RWPE2 (cell line): ENCODE results near the gene USP48.

ENCODE experiments used
- ATAC-seq: fragments of 200-7000 bp; cut with Tn5 transposase; 3 replicates; pipeline ENCODE4 v1.9.1; 2021; ENCODE audit warnings: low read depth
- DNase-seq: peaks from one replicate; pipeline ENCODE4 v3.0.0-alpha.2; 2020; ENCODE audit warnings: low spot score
- H3K27ac ChIP-seq: fragments of 450-650 bp; 2 replicates; pipeline ENCODE4 v1.5.1; 2017; ENCODE audit warnings: mild to moderate bottlenecking; ENCODE audit not compliant: poor library complexity, severe bottlenecking
- H3K27me3 ChIP-seq: fragments of 250-450 bp; sonication (Bioruptor Pico); 2 replicates; pipeline ENCODE4 v1.5.1; 2021; ENCODE audit warnings: mild to moderate bottlenecking, moderate library complexity; ENCODE audit not compliant: insufficient read depth, poor library complexity, severe bottlenecking
- H3K36me3 ChIP-seq: fragments of 250-450 bp; sonication (Bioruptor Pico); 2 replicates; pipeline ENCODE4 v1.5.1; 2020; ENCODE audit warnings: low read depth, mild to moderate bottlenecking, moderate library complexity
- H3K4me1 ChIP-seq: fragments of 250-450 bp; sonication (Bioruptor Pico); 2 replicates; pipeline ENCODE4 v1.5.1; 2021; ENCODE audit warnings: mild to moderate bottlenecking, moderate library complexity; ENCODE audit not compliant: insufficient read depth, poor library complexity, severe bottlenecking
- H3K4me3 ChIP-seq: fragments of 250-450 bp; sonication (Bioruptor Pico); 2 replicates; pipeline ENCODE4 v1.5.1; 2021; ENCODE audit warnings: mild to moderate bottlenecking, moderate library complexity; ENCODE audit not compliant: severe bottlenecking
- H3K9me3 ChIP-seq: fragments of 250-450 bp; sonication (Bioruptor Pico); 2 replicates; pipeline ENCODE4 v1.5.1; 2021; ENCODE audit warnings: mild to moderate bottlenecking, moderate library complexity; ENCODE audit not compliant: severe bottlenecking
- CTCF ChIP-seq: fragments of 450-650 bp; IDR thresholded peaks from one replicate; pipeline ENCODE4 v1.5.1; 2017; ENCODE audit warnings: mild to moderate bottlenecking, moderate library complexity; ENCODE audit not compliant: poor library complexity, severe bottlenecking

Gene USP48

DNA sequence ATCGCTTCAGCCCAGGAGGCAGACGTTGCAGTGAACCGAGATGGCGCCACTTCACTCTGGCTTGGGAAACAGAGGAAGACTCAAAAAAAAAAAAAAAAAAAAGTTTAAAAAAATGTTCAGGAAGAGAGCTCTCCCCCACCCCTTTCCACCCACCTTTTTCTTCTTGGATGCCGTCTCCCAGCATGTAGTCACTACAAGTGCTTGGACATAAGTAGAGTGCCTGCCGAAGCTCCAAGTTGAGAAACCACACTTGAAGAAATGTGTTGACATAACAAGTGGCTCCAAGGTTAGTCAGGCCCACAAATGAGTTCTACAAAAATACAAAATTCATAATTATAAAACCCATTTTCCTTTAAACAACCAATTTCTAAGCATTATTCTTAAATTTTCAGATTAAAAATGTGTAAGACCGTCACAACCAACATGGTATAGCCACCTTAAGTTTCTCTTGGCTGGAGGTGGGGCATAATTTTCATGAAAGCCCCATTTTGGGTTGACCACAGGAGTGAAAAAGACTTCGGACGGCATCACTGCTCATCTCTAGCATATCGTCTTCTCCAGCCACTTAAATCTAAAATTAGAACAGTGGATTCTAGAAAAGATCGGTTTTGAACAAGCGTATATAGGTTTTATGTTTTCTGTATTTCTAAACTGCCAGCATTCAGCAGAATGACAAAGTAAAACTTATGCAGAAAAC lies 26.4 kb downstream of the USP48 start:
- Histone ChIP-seq H3K4me3 (no peak overlapping the region), H3K36me3 (peaks cover 58% of the 10 kb centered on the region), H3K27ac (no peak overlapping the region), H3K9me3 (no peaks in the 10 kb centered on the region), H3K27me3 (no peaks in the 10 kb centered on the region), H3K4me1 (no peaks in the 10 kb centered on the region)
- TF ChIP-seq CTCF, result no peak
- no peak for DNase-seq
- ATAC-seq, result no peak

DNA sequence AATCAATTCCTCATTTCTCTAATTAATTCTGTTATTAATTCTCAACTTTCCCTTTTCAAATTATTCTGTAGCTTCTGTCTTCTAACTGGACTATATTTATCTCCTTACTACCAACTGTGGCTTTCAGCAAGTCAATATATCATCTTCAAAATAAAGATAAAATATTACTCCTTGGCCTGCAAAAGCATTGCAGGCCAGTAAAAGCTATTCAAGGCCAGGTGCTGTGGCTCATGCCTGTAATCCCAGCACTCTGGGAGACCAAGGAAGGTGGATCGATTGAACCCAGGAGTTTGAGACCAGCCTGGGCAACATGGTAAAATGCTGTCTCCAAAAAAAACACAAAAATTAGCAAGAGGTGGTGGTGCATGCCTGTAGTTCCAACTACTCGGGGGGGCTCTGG lies 27.9 kb downstream of the USP48 start:
- Histone ChIP-seq H3K36me3 (peaks cover 67% of the 10 kb centered on the region), H3K27ac (no peak overlapping the region), H3K4me1 (no peaks in the 10 kb centered on the region), H3K27me3 (no peaks in the 10 kb centered on the region), H3K4me3 (no peak overlapping the region), H3K9me3 (no peaks in the 10 kb centered on the region)
- DNase-seq (no peak), ATAC-seq (no peak)
- no peak for TF ChIP-seq CTCF

- Histone ChIP-seq H3K27ac (no peak overlapping the region), H3K4me3 (no peak overlapping the region), H3K27me3 (no peaks in the 10 kb centered on the region), H3K36me3 (peaks cover 68% of the 10 kb centered on the region), H3K9me3 (no peaks in the 10 kb centered on the region), H3K4me1 (no peaks in the 10 kb centered on the region)
- DNase-seq (no peak), ATAC-seq (no peak)
- TF ChIP-seq CTCF, result no peak
Measured at GRCh38 chr1:21754583-21754982, 28.4 kb downstream of the USP48 start.

DNA sequence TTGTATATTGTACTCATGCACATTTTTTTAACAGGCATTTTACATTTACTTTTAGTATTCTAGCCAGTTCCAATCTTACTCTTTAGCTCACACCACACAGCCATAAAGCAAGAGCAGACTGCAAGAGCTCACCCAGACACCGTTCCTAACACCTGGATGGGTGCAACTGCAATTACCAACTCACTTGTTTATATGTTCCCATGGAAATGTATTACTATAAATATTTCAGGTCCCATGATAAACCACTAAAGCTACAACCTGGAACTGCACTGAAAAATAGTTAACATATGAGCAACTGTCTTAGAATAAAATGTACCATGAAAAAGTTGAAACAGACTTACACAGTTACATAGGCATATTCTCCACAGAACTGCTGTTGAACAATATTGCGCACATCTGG lies 30.8 kb downstream of the USP48 start:
- H3K36me3 ChIP-seq, result peaks cover 88% of the 10 kb centered on the region
- no peaks in the 10 kb centered on the region for H3K27me3 ChIP-seq
- ATAC-seq (no peak), DNase-seq (no peak)
- no peak overlapping the region for H3K27ac ChIP-seq
- no peaks in the 10 kb centered on the region for H3K9me3 ChIP-seq
- no peaks in the 10 kb centered on the region for H3K4me1 ChIP-seq
- no peak overlapping the region for H3K4me3 ChIP-seq
- no peak for TF ChIP-seq CTCF

DNA sequence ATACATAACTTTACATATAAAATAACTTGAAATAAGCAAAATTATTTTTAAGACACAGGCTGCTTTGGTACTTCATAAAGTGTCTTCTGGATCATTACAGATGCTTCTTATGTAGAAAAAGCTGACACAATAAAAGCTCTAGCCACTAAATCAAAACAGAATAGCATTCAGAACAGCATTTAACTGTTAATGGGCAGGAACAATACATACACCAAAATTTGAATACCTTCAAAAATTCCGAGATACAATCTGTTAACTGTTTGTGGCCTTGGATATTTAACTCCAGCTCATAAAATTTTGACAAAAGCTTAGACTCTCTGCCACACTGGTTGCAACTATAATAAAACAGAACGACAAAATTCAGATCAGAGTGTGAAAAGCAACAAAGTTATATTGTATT lies 31.7 kb downstream of the USP48 start:
- H3K36me3 ChIP-seq, result peaks cover 88% of the 10 kb centered on the region
- ATAC-seq (no peak), DNase-seq (no peak)
- no peaks in the 10 kb centered on the region for H3K4me1 ChIP-seq
- no peak overlapping the region for H3K4me3 ChIP-seq
- H3K27ac ChIP-seq, result no peak overlapping the region
- no peaks in the 10 kb centered on the region for H3K9me3 ChIP-seq
- no peaks in the 10 kb centered on the region for H3K27me3 ChIP-seq
- TF ChIP-seq CTCF, result no peak
